GM10248 (cell line): ENCODE data around the gene PFKL.
"Not testable (repeated sequence)": the region's sequence is repeated elsewhere in the genome, so short reads cannot be mapped to it uniquely, and the experiment has no call there.

Experiments
- CTCF ChIA-PET: fragments of 300-600 bp; sonication (Branson Sonifier 250); formaldehyde crosslinking; extraction: SDS; loops from one replicate; lab custom pipeline; 2021; ENCODE audit warnings: antibody characterized with exemption; lab: Yijun Ruan, JAX
- POLR2A ChIA-PET: fragments of 350-650 bp; sonication (Branson Sonifier 250); formaldehyde crosslinking; extraction: SDS; loops from one replicate; lab custom pipeline; 2020; ENCODE audit warnings: antibody characterized with exemption; lab: Yijun Ruan, JAX
- DNase-seq: peaks from one replicate; pipeline ENCODE4 v3.0.0; 2012; ENCODE audit errors: extremely low spot score
- TF ChIP-seq, protein P1 (sequence below): IDR thresholded peaks from 2 replicates; pipeline ENCODE4 v1.5.1; 2012; ENCODE audit warnings: mild to moderate bottlenecking, low read depth; ENCODE audit errors: extremely low read depth, missing control alignments, control extremely low read depth

Gene PFKL

DNA sequence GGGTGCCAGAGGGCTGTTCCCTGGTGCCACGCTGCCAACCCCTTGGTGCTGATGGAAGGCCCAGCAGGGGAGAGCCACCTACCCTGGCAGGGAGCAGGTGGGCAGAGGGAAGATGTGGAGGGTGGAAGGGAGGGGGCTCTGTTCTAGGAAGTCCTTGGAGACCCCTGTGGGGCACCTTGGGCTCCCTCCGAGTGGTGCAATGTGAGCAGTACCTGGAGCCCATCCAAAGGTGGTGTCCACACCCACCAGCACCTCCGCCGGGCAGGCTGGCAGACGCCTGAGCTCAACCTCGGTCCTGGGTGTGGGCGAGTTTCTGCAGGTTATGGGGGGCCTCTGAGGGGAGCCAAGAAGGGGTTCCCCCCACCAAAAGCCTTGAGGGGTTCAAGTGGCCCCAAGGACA, 26.8 kb upstream of the PFKL start:
- POLR2A ChIA-PET = no interaction called here
- CTCF ChIA-PET = interaction anchor here (2.0 to 2.1 kb wide), 2 partner anchors 22 to 25 kb away, joined by 4 to 6 read pairs; no protein-coding TSS in a partner anchor
- DNase-seq = no peak
- TF ChIP-seq, protein P1, sequence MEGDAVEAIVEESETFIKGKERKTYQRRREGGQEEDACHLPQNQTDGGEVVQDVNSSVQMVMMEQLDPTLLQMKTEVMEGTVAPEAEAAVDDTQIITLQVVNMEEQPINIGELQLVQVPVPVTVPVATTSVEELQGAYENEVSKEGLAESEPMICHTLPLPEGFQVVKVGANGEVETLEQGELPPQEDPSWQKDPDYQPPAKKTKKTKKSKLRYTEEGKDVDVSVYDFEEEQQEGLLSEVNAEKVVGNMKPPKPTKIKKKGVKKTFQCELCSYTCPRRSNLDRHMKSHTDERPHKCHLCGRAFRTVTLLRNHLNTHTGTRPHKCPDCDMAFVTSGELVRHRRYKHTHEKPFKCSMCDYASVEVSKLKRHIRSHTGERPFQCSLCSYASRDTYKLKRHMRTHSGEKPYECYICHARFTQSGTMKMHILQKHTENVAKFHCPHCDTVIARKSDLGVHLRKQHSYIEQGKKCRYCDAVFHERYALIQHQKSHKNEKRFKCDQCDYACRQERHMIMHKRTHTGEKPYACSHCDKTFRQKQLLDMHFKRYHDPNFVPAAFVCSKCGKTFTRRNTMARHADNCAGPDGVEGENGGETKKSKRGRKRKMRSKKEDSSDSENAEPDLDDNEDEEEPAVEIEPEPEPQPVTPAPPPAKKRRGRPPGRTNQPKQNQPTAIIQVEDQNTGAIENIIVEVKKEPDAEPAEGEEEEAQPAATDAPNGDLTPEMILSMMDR = no peak

DNA sequence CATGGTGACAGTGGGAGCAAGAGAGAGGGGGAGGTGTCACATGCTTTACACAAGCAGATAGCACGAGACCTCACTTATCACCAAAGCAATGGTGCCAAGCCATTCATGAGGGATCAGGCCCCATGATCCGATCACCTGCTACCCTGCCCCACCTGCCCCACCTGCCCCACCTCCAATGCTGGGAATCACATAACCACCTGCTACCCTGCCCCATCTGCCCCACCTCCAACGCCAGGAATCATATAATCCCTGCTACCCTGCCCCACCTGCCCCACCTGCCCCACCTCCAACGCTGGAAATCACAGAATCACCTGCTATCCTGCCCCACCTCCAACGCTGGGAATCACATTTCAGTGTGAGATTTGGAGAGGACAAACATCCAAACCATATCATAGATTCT, 24.8 kb upstream of the PFKL start:
- TF ChIP-seq, protein P1 = no peak
- CTCF ChIA-PET = no interaction called here
- POLR2A ChIA-PET = no interaction called here
- DNase-seq = no peak

DNA sequence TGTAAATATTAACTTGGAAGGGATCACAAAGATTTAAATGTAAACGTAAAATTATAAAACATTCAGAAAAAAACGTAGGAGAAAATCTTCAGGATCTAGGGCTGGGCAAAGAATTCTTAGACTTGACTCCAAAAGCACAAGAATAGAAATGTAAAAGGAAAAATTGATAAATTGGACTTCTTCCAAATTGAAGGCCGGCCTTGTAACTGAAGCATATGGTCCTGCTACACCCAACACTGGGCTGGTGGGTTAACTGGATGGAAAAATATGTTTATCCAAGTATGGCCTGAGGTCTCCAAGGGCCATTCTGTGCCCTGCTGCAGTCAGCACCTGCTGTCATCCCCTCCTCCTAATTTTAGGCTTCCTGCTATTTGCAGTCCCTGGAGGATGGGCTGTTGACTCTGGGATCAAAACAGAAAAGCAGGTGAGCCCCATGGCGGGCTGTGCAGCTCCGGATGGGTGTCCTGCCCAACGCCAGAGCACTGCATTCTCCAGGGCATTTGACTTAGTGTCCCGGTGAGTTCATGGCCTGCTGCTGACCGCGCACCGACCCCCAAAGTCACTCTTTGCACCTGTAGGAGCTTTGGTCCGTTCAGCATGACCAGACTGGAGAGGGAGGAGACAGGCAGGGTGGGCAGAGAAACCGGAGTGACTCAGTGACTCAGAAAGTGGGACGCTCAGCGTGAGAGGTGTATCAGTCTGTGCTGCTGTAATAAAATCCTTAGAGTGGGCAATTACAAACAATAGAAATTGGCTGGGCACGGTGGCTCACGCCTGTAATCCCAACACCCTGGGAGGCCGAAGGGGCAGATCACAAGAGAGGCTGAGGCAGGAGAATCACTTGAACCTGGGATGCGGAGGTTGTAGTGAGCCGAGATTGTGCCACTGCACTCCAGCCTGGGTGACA, 20.2 kb upstream of the PFKL start:
- TF ChIP-seq, protein P1 = no peak
- POLR2A ChIA-PET = no interaction called here
- DNase-seq = no peak
- CTCF ChIA-PET = no interaction called here

DNA sequence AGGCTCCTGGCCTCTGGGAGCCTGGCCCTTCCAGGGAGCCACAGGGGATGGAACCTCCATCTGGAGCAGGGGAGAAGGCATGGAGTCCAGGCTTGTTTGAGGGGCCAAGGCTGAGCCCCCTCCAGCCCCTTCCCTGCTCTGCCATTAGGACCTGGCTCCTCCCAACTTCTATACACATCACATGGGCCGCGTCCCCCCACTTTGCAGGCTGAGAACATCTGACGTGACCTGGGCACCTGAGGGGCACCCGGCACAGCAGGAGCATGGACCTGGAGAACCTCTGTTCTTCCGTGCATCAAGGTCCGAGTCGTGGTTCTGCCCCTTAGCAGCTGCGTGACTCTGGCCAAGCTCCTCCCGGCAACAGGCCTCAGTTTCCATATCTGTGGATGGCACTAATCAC, 18.1 kb upstream of the PFKL start:
- TF ChIP-seq, protein P1 = no peak
- ChIA-PET POLR2A (no interaction called here), CTCF (interaction anchor here (1.4 kb wide), 1 partner anchor 16 kb away, joined by 5 read pairs; no protein-coding TSS in a partner anchor)
- DNase-seq = no peak

DNA sequence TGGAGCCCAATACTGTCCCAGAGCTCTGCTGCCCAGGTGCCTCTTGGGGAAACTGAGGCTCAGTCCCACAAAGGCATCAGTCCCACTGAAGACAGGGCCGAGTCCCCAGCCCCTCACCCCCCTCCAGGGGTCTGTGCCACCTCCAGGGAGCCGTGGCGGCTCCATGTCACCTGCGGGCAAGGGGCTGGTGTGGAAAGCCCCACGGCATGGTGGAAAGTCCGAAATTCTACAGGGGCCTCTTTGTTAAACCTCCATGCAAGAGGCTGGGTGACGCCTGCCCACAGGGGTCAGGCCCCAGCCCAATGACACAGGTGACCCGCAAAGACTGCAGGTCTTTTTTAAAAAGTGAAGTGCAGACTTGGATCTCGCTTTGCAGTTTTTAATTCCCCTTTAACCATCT, 17.5 kb upstream of the PFKL start:
- CTCF ChIA-PET = no interaction called here
- TF ChIP-seq, protein P1 = no peak
- POLR2A ChIA-PET = no interaction called here
- DNase-seq = no peak

DNA sequence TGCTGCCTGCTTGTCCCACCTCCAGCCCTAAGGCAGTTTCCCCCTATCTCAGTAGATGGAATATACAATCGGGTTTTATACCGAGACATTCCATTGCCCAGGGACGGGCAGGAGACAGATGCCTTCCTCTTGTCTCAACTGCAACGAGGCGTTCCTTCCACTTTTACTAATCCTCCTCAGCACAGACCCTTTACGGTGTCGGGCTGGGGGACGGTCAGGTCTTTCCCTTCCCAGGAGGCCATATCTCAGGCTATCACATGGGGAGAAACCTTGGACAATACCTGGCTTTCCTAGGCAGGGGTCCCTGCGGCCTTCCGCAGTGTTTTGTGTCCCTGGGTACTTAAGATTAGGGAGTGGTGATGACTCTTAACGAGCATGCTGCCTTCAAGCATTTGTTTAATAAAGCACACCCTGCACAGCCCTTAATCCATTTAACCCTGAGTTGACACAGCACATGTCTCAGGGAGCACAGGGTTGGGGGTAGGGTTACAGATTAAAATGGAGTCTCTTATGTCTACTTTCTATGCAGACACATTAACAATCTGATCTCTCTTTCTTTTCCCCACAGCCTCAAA, 16.6 kb upstream of the PFKL start:
- DNase-seq, POLR2A ChIA-PET, CTCF ChIA-PET: not testable (repeated sequence)

DNA sequence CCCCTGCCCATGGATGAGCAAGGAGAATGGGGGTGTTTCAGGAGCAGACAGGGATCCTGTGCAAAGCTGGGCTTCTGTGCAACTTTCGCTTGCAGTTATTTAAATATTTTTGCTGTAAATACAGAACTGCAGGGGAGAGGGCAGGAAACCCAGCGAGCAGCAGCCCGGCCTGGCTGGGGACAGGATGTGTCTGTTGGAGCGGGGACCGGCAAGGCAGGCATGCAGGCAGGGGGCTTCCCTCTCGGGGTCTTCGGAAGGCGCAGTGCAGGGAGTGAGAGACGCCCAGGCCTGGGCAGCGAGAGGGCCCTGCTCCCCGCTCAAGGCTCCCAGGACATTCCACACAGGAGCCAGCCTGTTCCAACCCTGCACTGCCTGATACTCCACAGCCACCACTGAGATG, 15.9 kb upstream of the PFKL start:
- POLR2A ChIA-PET = no interaction called here

More for the DNA sequence above, 15.9 kb upstream of the PFKL start:
- no peak for DNase-seq
- TF ChIP-seq, protein P1 = no peak
- CTCF ChIA-PET = no interaction called here
